ENCODE results near the gene DOCK4.

DOCK4 gene

GRCh38 chr7:111987115-111987826 lies 218.9 kb downstream of the DOCK4 start:
- no peak for TF ChIP-seq CREB1 (IDR thresholded peaks at IDR 0.05; ENCODE audit: low read depth)
- no peak for TF ChIP-seq USF1 (IDR thresholded peaks at IDR 0.05)
- TF ChIP-seq TAF1 (IDR thresholded peaks at IDR 0.05; ENCODE audit: low read depth): no peak
- no peak for TF ChIP-seq FOXM1 (IDR thresholded peaks at IDR 0.05; ENCODE audit: borderline replicate concordance, low read depth)
- no peak for TF ChIP-seq TCF12 (IDR thresholded peaks at IDR 0.05; ENCODE audit: low read depth)
- no peak for TF ChIP-seq EGR1 (IDR thresholded peaks at IDR 0.05)
- no peak for TF ChIP-seq TEAD4 (IDR thresholded peaks at IDR 0.05)
- no peak for TF ChIP-seq YY1 (IDR thresholded peaks at IDR 0.05; ENCODE audit: low read depth)
- TF ChIP-seq CEBPB (IDR thresholded peaks at IDR 0.05): no peak
- TF ChIP-seq EP300 (IDR thresholded peaks at IDR 0.05; ENCODE audit: borderline replicate concordance): no peak
- no peak for TF ChIP-seq NFIC (IDR thresholded peaks at IDR 0.05)

- no peak for TF ChIP-seq TAF1 (IDR thresholded peaks at IDR 0.05; ENCODE audit: low read depth)
- TF ChIP-seq EGR1 (IDR thresholded peaks at IDR 0.05): no peak
- no peak for TF ChIP-seq TEAD4 (IDR thresholded peaks at IDR 0.05)
- TF ChIP-seq RAD21 (IDR thresholded peaks at IDR 0.05; ENCODE audit: low read depth): no peak
- TF ChIP-seq YY1 (IDR thresholded peaks at IDR 0.05; ENCODE audit: low read depth): no peak
- TF ChIP-seq EP300 (IDR thresholded peaks at IDR 0.05; ENCODE audit: borderline replicate concordance): no peak
- no peak for TF ChIP-seq CEBPB (IDR thresholded peaks at IDR 0.05)
- TF ChIP-seq ZBTB7A (IDR thresholded peaks at IDR 0.05; ENCODE audit: low read depth): no peak
- TF ChIP-seq TCF12 (IDR thresholded peaks at IDR 0.05; ENCODE audit: low read depth): no peak
- no peak for TF ChIP-seq USF1 (IDR thresholded peaks at IDR 0.05)
- no peak for TF ChIP-seq CREB1 (IDR thresholded peaks at IDR 0.05; ENCODE audit: low read depth)
- TF ChIP-seq REST (IDR thresholded peaks at IDR 0.05; ENCODE audit: low read depth): no peak
- TF ChIP-seq MAX (IDR thresholded peaks at IDR 0.05): no peak
- no peak for TF ChIP-seq NFIC (IDR thresholded peaks at IDR 0.05)
Observed at GRCh38 chr7:111986601-111987000, 219.6 kb downstream of the DOCK4 start.

- no peak for TF ChIP-seq REST (IDR thresholded peaks at IDR 0.05; ENCODE audit: low read depth)
- no peak for TF ChIP-seq EGR1 (IDR thresholded peaks at IDR 0.05)
- no peak for TF ChIP-seq TEAD4 (IDR thresholded peaks at IDR 0.05)
- TF ChIP-seq TAF1 (IDR thresholded peaks at IDR 0.05; ENCODE audit: low read depth): no peak
- TF ChIP-seq USF1 (IDR thresholded peaks at IDR 0.05): no peak
- no peak for TF ChIP-seq CEBPB (IDR thresholded peaks at IDR 0.05)
- no peak for TF ChIP-seq EP300 (IDR thresholded peaks at IDR 0.05; ENCODE audit: borderline replicate concordance)
- TF ChIP-seq CREB1 (IDR thresholded peaks at IDR 0.05; ENCODE audit: low read depth): no peak
Observed at GRCh38 chr7:111985798-111986197, 220.4 kb downstream of the DOCK4 start.

- TF ChIP-seq RAD21 (IDR thresholded peaks at IDR 0.05; ENCODE audit: low read depth): no peak
- no peak for TF ChIP-seq EP300 (IDR thresholded peaks at IDR 0.05; ENCODE audit: borderline replicate concordance)
- TF ChIP-seq TAF1 (IDR thresholded peaks at IDR 0.05; ENCODE audit: low read depth): no peak
- TF ChIP-seq TEAD4 (IDR thresholded peaks at IDR 0.05): no peak
- TF ChIP-seq REST (IDR thresholded peaks at IDR 0.05; ENCODE audit: low read depth): no peak
- TF ChIP-seq CREB1 (IDR thresholded peaks at IDR 0.05; ENCODE audit: low read depth): no peak
Observed at GRCh38 chr7:111982804-111983203, 223.4 kb downstream of the DOCK4 start.
